HL-60/S4 treated with phorbol 12-myristate 13-acetate at 8.2 ng/mL for 4 days and 3 days (cell line): ENCODE data around the gene RELN.

Experiments
- in situ Hi-C: fragments of 300-500 bp; cut with MboI; formaldehyde crosslinking; loops from 2 replicates; pipeline ENCODE4 v1.15.0; 2022; ENCODE audit warnings: low sequenced_read_pairs

The RELN gene

DNA sequence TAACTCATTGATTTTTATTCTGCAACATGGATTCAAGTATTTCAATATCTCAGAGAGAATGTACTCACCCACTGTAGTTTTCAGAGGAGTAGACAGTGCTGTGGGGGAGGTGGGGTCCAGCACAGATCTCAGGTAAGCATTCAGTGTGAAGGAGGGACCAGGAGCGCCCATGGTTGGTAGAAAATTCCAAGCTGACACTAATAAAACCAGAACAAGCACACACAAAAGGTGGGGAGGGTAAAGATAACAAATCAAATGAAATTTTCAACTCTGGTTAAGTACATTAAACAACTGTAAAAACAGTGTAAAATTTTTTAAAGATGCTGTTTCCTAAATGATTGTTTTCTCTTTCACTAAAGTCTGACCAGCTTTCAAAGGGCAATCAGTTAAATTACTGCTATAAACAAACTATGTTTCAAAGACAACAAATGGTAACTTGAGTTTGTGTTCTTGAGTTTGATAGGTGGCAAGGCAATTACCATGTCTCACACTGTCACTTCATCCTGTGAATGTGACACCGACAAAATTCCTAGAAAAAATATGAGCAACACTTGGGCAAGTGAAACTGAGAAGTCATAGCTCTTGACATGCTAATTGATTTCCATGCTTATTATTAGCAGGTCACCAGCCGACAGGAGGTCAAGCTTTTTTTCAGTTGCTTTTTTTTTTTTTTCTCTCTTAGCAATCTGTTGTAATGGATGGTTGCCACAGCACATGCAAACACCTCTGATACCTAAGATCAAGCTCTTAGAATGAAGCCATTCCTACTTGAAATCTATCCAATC lies 337.7 kb downstream of the RELN start:
- in situ Hi-C loops = no loop called here

DNA sequence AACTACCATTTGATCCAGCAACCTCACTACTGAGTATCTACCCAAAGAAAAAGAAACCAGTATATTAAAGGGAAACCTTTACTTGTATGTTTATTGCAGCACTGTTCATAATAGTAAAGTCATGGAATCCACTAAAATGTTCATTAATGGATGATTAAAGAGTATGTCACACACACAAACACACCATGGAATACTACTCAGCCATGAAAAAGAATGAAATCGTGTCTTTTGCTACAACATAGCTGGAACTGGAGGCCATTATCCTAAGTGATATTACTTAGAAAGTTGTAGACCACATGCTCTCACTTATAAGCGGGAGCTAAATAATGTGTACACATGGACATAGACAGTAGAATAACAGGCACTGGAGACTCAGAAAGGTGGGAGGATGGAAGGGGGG lies 340.4 kb downstream of the RELN start:
- in situ Hi-C loops = no loop called here

DNA sequence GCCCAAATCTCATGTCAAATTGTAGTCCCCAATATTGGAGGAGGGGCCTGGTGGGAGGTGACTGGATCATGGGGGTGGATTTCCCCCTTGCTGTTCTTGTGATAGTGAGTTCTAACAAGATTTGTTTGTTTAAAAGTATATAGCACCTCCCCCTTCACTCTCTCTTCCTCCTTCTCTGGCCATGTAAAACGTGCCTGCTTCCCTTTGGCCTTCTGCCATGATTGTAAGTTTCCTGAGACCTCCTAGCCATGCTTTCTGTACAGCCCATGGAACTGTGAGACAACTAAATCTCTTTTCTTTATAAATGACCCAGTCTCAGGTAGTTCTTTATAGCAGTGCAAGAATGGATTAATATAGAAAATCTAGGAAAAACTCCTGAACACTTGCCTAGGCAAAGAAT lies 341.3 kb downstream of the RELN start:
- in situ Hi-C loops = no loop called here

DNA sequence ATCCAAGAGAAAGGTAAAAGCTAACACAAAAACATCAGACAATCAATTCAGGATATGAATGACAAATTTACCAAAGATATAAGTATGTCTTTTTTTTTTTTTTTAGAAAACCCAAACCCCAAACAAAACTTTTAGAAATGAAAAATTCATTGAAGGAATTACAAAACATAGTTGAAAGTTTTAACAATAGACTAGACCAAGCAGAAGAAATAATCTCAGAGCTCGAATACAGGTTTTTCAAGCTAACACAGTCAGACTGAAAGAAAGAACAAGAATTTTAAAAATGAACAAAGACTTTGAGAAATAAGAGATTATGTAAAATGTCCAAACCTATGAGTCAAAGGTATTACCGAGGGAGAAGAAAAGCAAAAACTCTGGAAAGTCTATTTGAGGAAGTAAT lies 345.1 kb downstream of the RELN start:
- in situ Hi-C loops = no loop called here

DNA sequence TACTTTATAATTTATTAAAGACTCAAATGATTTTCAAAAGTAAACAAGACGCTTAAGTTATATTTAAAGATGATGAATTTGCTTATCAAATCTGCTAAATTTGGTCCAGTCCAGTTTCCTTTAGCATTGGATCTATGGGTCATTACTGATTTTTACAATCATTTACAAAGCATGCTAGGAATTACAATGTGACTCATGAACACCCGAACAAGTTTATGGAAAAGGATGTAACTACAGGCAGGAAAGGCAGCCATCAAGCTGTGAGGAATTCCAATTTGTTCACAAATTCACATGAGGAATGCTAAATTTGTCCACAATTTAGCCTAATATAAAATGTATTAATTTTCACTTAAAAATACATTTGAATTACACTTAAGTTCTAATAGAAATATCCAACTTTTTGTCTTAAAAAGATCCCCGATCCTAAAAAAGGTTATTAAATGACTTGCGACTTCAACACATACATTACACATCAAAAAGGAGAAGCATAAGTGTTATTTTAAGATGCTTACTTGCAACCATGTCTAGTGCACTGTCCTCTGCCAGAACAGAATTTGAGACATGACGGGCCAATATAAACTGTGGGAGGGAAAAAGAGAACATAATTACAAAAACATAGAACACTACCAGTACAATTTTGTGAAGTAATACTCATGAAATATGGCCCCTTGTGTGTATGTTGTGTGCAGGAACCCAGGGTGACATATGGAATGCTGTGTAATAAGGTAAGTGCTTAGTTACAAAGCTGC lies 349.3 kb downstream of the RELN start:
- in situ Hi-C loops = no loop called here

DNA sequence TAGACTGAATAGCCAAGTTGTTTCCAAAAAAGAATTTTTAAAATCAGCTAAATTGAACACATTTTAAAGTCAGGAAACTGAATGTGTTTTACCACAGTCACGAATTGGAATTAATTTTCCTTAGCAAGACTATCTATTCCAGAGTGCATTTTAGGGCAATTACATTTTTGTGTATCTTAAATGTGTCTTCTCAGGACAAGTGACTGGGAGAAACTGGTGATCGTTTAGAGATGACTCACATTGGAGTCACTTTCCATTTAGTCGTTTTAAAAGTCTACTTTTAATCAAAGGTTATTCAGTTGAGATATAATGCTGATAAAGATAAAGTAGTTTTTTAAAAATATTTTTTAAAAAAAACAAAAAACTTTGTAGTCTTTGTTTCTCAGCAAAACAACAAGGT lies 351.7 kb downstream of the RELN start:
- in situ Hi-C loops = no loop called here

DNA sequence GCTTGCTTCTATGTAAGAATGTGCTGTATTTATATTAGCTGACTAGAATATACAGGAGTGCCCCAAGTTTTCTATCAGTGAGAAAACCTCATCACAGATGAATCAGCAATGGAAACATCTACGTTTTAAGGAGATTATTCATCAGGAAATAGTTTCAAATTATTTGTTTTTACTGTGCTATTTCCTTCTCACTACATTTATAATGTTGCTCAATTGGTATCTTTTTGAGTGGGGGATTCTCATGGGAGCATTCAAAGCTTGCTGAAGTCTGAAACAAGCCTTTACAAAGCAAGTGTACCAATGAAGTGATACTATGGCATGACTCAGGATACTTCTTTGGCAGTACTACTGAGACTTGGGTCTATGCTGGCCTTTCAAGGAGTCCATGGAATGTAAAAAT lies 352.4 kb downstream of the RELN start:
- in situ Hi-C loops = no loop called here

DNA sequence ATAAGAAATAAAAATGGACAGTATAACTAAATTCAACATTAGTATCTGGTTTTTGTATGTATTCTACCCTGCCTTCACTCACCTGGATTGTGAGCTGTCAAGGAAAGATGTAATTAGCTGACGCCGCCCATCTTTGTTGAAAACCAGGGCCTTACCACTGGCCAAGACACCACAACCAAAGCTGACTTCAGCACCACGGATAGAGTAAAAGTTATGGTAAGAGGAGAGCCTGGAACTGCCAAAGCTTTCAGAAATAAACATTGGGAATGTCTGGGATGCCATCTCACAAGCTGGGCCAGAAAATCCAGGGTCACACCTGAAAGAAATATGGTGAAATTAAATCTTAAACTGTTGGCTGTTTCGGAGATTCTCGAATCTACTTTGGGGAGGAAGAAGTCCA lies 353.3 kb downstream of the RELN start:
- in situ Hi-C loops = no loop called here

DNA sequence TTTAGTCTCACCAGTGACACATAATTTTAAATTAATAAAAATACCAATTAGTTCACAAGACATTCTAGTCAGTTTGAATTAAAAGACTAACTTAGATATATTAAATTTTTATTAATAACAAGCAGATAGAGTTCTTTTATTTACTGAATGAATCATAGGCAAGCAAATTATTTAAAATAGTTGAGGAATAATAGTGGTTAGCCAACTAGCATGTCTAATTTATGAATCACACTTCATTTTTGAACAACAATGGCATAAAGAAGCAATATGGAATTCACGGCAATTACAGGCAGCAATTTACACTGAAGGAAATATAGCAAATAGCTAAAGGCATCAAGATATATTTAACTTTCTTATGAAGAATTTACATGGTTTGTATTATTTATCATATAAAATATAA lies 356.5 kb downstream of the RELN start:
- in situ Hi-C loops = no loop called here

DNA sequence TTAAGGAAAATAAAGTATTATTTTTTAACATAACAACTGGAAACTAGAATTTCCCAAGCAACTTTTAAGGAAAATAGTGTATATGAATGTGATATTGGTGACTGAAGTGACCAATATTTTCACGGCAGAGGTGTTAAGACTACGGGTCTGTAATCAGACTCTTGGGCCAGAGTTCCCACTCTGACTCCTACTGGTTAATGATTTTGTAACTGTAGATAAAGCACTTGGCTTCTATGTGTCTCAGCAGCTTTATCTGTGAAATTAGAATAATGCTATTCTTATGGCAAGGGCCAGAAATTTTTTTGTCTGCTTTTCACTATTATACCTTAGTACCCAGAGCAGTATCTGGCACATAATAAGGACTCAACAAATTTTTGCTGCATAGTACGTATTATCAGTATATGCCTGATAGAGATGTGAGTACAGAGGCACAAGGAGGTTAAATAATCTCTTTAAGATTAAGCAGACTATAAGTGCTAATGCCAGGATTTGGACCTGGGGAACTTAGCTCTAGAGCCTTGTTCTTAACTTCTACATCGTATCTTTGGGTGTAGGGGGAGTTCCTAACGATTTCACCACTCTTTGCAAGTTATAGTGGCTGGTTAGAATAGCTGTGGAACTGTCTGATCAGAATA lies 357.3 kb downstream of the RELN start:
- in situ Hi-C loops = no loop called here

DNA sequence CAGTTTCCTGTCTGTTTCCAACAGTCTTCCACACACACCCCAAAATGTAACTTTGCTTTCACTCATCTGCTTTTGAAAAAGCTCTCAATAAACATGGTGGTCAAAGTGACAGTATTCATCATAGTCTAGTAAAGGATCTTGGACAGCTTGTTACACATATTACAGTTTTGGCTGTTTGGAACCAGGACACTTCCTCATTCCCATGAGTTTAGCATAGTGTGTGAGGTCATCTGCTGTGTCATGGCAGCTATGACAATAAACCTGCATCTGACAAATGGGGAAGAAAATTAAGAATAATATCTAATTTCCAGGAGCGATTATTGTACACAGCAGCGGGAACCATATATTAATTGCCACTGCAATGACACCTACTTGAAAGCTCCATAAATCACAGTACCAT lies 359.1 kb downstream of the RELN start:
- in situ Hi-C loops = no loop called here

DNA sequence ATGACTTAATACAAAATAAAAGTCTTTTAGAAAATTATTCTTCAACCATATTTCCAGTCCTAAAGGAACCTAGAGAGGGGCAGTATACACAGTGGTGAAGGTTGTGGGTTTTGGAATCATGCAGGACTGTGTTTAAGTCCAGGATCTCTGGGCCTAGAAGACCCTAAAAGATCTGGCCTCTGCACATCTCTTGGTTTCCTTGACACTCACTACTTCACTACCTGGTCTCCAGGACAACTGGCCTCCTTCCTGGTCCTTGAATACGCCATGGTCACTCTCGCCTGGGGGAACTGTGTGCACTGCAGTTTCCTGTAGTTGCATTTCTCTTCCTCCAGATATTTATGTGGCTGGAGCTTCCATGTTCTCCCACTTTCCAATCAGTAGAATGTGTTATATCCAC lies 360.7 kb downstream of the RELN start:
- in situ Hi-C loops = no loop called here

DNA sequence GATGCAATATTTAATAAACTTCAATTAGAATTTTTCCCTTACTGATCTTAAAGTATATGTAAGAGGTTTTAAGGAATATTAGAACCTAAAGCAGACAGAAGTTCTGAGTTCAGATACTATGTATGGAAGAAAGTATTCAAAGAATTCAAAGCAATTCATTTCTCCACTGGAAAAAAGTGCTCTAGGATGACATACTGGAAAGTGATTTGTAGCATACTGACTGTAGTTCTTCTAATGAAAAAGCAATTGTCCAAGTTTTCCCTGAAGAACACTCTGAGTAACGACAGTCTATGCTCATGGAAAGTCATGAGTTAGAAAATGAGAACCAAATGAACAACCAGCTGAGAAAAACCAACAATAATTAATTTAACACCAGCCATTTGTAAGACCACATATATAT lies 362.7 kb downstream of the RELN start:
- in situ Hi-C loops = no loop called here

DNA sequence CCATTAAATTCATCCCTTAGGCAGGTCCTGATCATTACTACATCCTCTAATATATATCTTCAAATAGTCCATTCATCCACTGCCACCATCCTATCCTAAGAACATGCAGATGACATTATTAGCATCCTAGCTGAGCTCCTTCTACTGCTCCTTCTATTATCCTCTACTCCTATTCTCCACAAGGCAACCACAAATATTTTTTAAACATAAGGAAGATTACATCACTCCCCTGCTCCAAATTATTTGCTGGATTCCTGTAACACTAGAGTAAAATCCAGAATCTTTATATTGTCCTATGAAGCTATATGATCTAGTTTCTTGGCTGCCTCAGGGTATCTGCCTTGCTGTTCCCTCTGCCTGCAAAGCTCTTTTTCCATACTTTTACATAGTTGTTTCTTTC lies 367.2 kb downstream of the RELN start:
- in situ Hi-C loops = no loop called here

DNA sequence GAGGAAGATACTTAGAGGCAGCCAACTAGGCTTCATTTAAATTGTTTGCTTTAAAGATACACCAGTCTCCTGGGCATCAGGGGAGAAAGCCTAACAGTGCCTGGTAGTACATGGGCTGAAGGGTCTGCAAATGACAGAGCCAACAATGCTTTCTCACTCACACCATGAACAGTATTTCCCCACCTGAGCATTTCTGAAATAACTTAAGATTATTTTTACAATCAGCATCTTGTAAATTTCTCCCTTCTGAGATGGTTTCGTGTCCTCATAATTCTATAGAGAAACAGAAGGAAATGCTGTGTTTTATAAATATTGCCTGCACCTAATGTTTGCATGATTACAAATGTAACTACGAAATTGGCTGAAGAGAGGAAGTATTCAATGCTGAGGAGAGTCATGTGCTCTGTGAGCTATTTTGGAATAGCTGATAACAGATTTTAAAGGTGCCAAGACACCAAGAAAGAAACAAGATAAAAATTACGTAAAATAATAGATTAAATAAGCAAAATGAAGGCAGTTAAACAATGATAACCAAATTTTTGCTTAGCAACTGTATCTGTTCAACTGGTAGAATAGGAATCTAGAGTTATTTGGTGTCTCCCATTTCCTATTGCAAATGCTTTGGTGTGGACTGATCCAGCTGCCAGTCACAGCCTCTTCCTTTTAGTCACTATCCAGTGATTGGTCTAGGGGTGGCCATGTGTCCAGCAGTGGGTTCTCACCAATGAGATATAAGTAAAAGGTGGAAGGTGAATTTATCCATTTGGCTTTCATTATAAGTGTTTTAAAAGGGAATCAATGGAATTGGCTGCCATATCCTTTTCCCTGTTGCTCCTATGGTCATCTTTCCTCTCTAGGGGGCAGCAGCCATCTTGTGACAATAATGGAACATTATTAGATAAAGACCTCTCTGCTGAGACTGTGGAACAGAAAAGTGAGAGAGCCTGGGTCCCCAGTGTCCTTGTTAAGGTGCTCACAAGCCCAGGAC lies 375.5 kb downstream of the RELN start:
- in situ Hi-C loops = no loop called here

DNA sequence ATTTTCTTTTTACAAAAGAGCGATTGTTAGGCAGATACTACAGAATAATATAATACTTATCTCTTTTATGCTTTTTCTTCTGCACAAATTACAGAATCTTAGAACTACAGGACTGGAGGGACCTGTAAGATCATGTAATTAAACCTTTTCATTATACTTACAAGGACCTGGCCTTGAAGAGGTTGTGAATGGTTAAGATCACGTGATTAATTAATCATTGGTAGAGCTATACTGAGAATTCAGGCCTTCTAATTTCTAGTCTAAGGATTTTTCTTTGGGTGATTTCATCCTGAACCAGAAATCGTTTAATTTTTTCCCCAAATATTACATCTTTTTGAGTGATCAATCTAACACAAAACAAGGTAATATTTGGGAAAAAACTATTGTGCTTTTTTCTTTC lies 379.7 kb downstream of the RELN start:
- in situ Hi-C loops = no loop called here

DNA sequence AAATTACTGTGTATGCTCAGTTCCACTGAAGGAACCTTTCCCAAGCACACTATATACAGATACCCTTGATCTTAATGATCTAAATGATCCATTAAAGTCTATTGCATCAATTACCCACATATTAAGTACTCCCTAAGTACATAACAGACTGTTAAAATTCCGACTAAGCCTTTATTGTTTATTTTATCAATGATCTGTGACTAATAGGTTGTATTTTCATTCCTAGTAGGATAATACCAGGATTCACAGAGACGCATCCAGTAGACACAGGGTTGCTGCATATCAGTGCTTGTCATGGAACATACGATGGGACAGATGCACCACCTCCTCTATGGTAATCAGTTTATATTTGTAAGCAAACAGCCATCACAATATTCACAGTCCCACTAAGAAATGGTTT lies 383.8 kb downstream of the RELN start:
- in situ Hi-C loops = no loop called here

DNA sequence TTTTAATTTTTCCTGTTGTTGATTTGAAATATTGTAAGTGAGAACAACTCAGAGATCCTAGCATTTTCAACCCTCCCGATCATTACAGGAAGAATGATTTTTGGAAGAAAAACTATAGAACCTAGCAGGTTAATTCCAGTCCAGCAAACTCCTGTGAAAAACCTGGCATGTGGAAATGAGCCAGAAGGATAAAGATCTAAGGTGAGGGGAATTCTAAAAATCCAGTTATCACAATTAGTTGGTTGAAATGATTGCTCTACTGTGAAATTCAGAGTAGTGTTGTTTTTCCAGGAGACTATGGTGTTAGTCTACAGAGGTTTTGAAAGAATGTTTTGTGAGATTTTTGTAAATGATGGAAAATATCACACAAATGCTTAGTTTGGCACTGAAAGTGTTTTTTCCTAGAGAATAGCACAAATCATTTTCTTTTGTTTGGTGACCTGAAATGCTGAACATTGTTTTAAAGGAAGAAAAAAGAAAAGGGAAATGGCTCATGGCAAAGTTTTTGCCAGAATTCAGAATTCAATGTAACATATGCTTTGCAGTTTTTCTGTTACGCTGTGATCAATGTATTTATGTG lies 391.0 kb downstream of the RELN start:
- in situ Hi-C loops = no loop called here

DNA sequence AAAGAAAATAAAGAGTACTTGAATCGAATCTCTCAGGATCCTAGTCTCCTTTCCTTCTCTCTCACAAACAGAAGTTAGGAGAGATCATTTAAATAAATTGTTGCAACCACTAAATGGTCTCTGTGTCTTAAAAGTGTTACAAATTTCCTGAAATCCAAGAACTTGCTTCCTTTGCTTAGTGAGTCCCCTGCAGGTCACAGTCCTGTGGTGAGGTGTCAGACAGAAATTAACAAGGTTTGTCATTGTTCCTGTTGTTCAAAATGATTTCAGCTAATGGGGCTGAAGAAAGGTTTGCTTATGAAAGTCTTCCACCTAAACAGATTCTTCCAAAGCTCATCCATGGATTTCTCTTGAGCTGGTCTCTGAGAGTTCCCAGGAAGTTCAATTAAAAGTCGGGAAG lies 391.9 kb downstream of the RELN start:
- in situ Hi-C loops = no loop called here

DNA sequence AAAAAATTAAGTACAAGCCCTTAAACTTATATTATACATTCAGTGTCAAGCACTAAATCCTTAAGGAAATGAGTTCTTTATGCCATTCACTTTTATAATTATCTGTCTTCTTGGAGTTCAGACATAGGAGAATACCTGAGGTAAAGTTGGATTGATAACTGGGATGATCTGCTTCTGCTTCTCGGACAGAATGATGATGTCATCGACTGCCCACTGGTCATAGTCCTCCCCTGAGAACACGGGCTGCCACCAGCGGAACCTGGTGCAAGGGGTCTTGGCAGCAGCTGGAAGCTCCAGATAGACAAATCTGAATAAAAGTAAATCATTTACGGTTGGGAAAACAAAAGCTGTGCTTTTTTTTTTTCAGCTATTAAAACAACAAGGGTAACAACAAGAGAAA lies 395.3 kb downstream of the RELN start:
- in situ Hi-C loops = no loop called here

DNA sequence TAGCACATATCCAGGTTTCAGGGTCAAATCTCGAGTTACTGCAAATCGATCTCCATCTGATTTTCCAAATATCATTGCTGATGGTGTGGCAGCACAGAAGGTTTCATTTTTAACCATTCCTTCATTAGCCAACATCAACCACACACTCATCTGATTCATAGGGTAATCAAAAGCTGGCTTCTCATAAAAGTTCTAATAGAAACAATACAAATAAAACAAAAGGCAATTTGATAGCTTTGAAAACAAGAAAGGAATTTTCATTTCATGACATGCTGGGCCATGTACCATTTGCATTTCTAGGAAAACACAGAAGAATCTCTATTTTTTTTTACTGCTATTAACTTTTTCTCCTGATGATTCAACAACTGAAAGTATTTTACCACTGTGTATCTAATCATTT lies 395.8 kb downstream of the RELN start:
- in situ Hi-C loops = no loop called here
